ENCODE results near the gene KCNH6.

GRCh38 chr17:63534078-63534570 is 11.0 kb downstream of the KCNH6 start:
- TF ChIP-seq CTCF (conservative IDR thresholded peaks at IDR 0.05; ENCODE audit: low read depth, low read length): no peak
- no peak for TF ChIP-seq EZH2 (IDR thresholded peaks at IDR 0.05; ENCODE audit: borderline replicate concordance, low read depth, low read length, poor library complexity, severe bottlenecking)

Measured in A673 (cell line).